HG03139 (cell line): ENCODE results near the gene DHFR2.
"Not testable (repeated sequence)": the region's sequence is repeated elsewhere in the genome, so short reads cannot be mapped to it uniquely, and the experiment has no call there.

Source experiments
- ATAC-seq: cut with Tn5 transposase; IDR thresholded peaks from one replicate; pipeline ENCODE4 v1.9.1; 2021; ENCODE audit not compliant: unreplicated experiment

DHFR2 gene

DNA sequence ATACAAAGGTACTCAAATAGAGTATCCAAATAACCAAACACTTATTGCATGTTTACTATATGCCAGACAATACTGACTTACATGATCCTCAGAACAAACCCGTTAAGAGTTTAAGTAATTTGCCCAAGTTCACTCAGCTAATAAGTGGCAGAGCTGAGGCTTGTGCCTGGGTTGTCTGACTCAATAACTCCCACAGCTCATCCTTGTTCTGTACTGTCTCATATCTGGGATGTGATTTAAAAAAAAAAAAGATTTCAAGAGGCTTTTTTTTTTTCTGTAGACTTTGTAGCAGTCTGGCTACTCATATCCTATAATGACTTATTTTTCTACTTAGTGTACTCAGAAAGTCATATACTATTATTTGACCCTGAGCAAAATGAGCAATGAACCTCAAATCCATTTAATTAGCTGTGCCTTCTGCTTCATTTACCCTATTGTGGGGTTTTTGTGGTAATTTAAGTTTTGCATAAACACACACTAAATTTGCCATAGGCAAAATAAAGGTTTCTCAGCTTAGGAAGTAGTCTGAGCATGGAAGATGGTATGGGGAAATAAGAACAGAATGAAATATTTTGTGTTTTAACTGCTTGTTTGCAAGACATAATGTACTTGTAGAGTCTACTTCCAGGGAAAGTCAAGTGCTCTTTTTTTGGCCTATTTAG lies 3.2 kb upstream of the DHFR2 start:
- no peak for ATAC-seq

DNA sequence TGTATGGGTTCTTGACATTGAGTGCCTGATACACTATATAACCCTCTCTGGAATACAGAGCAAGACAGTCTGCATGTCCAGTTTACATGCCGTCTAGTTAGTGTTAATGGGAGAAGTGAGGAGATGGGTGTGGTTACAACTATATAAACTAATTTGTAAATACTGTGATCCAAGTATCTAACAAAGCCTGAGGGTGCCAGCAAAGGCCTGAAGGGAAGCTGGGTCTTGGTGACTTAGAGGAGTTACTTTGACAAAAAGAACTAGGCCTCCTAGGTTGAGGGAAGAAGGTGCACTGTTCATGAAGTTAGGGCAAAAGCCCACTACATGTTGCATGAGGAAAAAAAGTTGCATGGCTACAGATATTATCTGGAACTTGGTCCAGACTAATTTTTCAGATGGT lies 2.4 kb upstream of the DHFR2 start:
- no peak for ATAC-seq

GRCh38 chr3:94064243-94064860 lies 1.6 kb upstream of the DHFR2 start:
- no peak for ATAC-seq

DNA sequence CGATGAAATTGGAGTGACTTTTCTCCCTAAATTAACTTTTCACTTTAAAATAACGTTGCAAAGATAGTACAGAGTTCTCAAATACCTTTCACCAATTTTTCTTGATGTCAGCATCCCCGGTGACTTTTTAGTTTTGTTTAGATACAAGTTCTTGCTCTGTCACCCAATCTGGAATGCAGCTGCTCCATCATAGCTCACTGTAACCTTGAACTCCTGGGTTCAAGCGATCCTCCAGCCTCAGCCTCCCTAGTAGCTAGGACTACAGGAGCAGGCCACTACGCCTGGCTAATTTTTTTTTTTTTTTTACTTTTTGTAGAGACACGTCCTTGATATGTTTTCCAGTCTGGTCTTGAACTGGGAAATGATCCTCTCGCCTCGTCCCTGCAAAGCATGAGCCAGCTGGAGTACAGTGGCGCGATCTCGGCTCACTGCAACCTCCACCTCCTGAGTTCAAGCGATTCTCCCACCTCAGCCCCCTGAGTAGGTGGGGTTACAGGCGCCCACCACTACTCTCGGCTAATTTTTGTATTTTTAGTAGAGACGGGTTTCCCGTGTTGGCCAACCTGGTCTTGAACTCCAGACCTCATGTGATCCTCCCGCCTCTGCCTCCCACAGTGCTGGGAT lies 892 bp upstream of the DHFR2 start:
- ATAC-seq: no peak

GRCh38 chr3:94061297-94061696 lies 1.4 kb downstream of the DHFR2 start:
- ATAC-seq: no peak

DNA sequence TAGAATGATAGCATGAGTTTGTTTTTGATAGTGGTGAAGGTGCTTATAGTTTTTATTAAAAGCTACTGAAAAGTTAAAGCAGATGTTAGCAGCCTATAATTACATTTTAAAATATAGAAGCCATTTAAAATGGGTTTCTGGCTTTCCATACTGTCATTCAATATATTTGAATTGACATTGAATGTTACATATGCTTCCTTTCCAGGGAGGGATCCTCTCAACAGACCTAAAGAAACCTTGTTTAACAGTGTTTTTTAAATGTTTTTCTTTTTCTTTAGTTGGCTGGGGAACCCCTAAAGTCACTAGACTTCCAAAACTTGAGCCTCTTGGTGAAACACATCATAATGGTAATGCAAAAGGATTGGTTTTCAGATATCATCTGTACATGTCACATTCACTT lies 12.2 kb downstream of the DHFR2 start:
- ATAC-seq: no peak

DNA sequence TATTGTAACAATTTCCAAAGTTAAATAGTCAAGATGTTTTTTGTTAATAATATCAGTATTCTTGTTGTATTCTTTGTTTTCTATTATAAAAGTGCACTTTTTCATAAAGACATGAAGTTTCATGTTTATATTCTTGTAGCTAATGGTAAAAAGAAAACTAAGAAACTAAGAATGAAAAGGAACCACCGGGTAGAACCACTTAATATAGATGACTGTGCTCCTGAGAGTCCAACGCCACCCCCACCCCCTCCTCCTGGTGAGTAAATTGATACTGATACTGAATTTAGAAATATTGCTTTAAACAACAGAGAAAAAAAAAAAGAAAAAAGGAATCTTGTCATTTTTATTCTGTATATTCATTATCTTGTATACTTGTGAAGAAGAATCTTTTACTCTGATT lies 13.4 kb downstream of the DHFR2 start:
- ATAC-seq: no peak

- ATAC-seq: no peak
Observed at GRCh38 chr3:94046533-94046932, 16.2 kb downstream of the DHFR2 start.

DNA sequence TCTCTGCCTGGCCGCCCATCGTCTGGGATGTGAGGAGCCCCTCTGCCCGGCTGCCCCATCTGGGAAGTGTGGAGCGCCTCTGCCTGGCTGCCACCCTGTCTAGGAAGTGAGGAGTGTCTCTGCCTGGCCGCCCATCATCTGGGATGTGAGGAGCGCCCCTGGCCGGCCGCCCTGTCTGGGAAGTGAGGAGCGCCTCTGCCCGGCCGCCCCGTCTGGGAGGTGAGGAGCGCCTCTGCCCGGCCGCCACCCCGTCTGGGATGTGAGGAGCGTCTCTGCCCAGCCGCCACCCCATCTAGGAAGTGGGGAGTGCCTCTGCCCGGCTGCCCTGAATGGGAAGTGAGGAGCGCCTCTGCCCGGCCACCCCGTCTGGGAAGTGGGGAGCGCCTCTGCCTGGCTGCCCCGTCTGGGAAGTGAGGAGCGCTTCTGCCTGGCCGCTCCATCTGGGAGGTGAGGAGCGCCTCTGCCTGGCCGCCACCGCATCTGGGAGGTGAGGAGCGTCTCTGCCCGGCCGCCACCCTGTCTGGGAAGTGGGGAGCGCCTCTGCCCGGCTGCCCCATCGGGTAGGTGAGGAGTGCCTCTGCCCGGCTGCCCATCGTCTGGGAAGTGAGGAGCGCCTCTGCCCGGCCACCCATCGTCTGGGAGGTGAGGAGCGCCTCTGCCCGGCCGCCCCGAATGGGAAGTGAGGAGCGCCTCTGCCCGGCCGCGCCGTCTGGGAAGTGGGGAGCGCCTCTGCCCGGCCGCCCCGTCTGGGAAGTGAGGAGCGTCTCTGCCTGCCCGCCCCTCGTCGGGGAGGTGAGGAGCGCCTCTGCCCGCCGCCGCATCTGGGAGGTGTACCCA lies 18.4 kb downstream of the DHFR2 start:
- not testable (repeated sequence) for ATAC-seq

- no peak for ATAC-seq
Observed at GRCh38 chr3:94043285-94043684, 19.4 kb downstream of the DHFR2 start.

DNA sequence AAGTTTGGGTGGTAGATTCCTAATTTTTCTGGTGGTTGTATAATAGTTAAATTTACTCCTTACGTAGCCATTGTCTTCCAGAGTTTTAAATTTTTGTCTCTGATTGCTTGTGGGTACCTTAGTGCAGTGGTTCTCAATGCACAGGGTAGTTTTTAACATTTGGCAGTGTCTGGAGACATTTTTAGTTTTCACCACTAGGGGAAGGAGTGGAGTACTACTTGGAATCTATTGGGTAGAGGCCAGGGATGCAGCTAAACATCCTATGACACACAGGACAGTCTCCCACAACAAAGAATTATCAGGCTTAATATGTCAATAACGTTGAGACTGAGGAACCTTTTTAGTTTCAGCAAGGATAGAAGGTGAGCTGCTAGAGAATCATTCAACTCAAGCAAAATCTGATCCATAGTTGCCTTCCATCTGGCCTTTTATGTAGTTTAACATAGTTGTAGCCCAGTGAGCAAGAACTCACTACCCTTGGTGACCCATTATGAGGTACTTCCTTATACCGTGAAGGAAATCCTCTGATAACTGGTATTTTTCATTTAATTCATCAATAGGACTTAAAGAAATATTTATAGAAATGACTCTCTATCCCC lies 25.7 kb downstream of the DHFR2 start:
- ATAC-seq: peak; percentile 68

DNA sequence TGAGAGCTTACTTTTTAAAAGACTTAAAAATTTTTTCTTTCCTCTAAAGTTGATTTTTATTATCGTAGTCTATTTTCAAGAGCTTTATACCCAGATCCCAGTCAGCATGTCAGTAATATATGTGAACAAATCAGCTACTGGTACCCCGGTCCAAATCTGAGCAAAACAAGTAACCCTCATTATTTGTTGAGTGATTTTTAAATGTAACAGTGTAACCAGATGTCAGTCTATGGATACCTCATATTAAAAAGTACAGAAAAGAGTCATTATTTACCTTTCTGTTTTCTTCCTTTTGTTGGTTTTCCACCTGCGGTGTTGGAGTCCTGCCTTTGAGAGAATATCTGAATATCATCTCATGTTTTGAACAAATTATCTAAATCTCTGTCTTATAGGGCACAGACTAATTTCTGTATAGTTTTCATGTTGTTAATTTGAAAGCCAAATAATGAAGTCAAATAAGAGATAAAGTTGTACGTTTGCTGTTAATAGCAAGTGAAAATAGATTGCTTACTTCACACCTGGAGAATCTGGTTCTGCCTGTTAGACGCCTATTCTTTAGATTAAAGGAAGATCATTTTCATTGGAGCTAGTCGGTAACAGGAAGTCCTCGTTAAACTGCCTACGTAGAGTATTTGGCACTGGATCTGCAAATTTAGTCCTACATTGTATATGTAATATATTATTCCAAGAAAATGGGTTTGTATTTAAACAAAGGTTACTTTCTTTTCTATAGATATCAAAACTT lies 34.5 kb downstream of the DHFR2 start, which contains the start of gene STX19:
Gene STX19, minus strand, starts transcription at position 505 of the 745 bp plus-strand sequence. CDS start 13,328 bp downstream, outside the sequence.
- no peak for ATAC-seq

DNA sequence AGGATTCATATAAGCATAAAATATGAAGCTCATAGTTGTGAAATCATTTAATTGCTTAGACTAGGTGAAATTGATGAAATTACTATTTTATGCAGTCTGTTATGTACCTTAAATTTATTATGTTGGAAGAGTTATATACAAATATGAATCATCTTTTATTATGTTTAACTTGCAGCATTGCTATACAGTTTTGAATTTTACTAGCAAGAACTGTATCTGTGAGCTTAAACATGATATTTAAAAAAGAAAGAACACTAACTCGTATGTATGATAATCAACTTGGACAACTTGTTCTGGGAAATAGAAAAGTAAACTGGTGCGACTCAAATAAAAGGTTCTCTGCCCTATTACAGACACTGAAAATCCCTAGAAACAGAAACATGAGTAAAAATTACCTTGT lies 36.1 kb downstream of the DHFR2 start:
- no peak for ATAC-seq

GRCh38 chr3:94024385-94024784 lies 38.3 kb downstream of the DHFR2 start:
- ATAC-seq: no peak

DNA sequence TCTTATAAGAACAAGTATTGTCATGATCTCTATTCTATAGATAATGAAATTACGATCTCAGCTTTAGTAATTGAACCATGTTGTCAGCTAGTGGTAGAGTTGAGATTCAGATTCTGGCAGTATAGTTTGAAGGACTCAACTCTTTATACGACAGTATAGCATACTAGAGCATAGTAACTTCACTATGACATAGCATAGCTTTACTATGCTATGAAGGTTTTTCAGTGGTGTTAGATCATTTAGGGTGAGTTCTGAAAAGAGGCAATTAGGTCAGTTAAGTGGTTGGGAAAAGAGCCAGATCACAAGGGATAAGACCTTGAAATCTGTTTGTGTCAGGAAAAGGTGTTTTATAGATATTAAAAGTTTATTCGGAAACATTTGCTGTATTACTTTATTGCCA lies 42.4 kb downstream of the DHFR2 start:
- ATAC-seq: no peak

- ATAC-seq: no peak
Observed at GRCh38 chr3:94019659-94020058, 43.1 kb downstream of the DHFR2 start.

GRCh38 chr3:94015025-94015424 lies 47.7 kb downstream of the DHFR2 start:
- ATAC-seq: no peak

- no peak for ATAC-seq
Observed at GRCh38 chr3:94012185-94012584, 50.5 kb downstream of the DHFR2 start.

- ATAC-seq: no peak
Observed at GRCh38 chr3:94011233-94011711, 51.4 kb downstream of the DHFR2 start.

DNA sequence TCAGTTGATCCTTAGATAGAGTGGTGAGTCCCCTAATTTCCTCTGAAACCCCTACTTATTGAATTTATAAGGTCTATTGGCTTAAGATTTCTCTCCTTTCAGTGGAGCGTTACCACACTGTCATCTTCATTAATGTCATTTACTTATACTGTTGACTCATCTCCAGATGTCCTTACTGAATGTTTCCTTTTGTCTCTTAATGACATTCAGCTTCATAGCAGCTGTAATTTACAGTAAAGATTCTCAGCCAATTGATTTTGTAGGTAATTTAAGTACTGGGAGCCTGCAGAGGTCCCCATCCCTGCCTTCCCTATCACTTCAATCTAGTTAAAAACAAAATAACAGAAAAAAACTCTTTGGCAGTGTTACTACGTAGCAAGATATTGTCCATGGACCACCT lies 53.1 kb downstream of the DHFR2 start:
- ATAC-seq: no peak
